ENCODE measurements around the gene CD1C.
"Not testable (repeated sequence)": the region's sequence is repeated elsewhere in the genome, so short reads cannot be mapped to it uniquely, and the experiment has no call there.

CD1C gene

DNA sequence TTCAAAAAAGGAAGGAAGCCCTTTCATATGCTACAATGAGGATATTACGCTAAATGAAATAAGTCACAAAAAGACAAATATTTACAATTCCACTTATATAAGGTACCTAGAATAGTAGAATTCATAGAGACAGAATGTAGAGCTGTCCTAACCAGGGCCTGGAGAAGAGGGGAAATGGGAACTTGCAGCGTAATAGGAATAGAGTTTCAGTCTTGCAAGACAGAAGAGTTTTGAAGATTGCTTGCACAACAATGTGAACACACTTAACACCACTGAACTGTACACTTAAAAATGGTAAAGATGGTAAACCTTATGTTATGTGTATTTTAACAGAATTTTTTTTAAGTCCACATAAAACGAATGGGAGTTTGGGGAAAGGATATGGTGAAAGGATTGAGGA lies 38.7 kb downstream of the CD1C start:
- no peak for DNase-seq (ENCODE audit: low spot score)

DNA sequence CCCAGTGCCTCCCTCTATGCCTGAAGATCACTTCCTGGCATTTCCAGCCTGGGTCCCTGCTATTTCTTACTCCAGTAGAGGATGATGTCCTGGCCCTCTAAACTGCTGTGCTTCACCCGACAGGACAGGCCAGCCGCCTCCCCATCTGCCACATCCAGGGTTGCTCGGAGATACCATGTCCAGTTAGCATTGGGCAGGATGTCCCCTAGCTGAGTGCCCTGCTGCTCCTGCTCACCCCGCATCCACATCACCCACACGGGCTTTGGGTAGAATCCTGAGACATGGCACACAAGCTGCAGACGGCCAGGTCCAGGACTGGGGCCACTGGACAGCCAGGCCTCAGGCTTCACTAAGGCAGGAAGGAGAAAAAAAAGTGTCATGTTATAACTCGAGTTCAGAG lies 39.6 kb downstream of the CD1C start:
- no peak for DNase-seq (ENCODE audit: low spot score)

DNA sequence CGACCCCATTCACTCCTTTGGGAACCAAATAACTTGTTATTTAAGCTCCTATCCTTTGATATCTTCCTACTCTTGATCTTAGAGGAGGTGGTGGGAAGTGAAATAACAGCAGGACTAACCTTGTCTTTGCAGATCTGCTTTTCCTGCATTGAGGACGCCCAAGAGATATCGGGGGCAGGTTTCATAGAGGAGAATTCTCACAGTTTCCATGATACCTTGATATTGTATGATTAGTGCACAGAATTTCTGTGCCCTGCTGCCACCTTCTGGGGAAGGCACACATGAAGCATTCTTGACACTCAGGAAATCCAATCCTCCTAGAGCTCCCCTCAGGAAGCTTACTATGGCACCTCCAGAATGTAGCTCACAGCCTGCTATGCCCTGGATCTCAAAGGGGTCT lies 40.0 kb downstream of the CD1C start:
- peak; percentile 56 for DNase-seq (ENCODE audit: low spot score)

DNA sequence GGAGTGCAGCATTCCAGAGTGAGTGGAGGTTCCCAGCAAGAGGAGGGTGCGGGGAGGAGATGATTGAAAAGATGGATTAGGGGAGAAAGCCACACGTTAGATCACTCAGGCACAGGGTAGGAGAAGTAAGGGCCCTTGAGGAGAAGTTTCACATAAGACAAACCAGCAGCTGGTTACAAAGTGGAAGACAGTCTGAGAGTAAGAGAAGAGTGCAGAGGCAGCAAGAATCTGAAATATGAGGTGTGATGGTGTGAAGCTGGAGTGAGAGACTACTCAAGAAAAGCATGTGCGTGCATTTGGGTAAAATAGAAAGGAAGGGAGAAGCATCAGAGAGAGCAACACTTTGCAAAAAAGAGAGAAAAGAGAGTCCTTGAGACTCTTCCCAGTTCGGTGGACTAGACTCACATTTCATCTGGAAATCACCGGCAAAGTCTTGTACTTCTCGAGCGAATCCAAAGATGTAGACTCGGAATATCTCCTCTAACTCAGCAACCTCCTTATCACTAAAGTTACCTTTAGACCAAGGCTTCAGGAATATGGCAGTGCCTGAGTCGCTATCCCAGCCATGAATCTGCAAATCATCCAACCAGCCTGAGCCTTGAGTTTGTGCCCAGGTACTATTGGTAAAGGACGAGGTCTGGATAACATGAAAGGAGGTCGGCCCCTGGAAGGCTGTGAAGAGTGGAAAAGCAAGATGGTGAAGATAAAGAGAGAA lies 40.8 kb downstream of the CD1C start:
- DNase-seq (ENCODE audit: low spot score) = no peak

DNA sequence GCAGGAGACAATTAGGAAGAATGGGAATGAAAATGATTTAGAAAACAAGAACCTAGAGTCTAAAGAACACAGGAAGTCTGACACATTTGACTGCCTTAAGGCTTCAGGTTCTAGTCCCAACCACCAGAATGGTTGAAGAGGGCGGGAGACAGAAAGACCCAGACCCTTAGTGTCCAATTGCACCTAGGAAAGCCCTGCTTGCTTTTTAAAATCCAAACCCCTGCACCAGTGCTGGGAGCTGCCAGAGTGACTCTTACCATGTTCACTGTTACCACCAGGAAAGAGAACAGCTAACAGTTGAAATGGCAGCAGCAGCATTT lies 41.3 kb downstream of the CD1C start:
- DNase-seq (ENCODE audit: low spot score) = no peak

DNA sequence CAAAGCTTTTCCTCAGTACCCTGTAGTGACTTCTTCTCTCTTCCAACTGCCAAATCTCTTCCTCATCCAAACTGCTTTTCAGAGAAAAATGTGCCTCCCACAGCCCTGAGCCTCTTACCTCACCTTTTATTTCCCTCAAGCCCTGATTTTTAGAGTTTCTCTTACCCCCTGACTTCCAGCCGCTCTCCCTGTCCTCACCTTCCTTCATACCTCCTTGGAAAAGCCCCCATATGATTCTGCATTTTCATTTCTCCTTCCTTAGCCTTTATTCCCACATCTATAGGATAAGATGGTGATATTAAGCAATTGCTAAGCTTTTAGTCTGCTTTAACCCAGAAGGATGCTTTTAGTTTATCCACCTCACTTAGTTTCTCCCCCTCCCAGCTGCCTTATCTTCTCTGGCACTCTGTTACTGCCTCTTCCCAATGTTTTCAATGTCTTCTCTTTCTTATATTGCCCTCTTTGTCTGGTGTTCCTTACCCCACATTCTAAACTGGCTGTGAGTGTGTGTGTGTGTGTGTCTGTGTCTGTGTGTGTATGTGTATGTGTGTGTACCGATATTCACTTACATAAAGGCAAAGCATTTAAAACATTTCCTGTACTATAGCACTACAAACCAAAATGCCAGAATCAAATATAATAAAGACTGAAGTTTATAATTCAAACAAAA lies 41.9 kb downstream of the CD1C start, which contains the start of gene CD1B:
Gene CD1B (minus strand): TSS at position 51 of the 670 bp plus-strand sequence. CDS start 108 bp downstream, outside the sequence.
- DNase-seq (ENCODE audit: low spot score) = no peak

DNA sequence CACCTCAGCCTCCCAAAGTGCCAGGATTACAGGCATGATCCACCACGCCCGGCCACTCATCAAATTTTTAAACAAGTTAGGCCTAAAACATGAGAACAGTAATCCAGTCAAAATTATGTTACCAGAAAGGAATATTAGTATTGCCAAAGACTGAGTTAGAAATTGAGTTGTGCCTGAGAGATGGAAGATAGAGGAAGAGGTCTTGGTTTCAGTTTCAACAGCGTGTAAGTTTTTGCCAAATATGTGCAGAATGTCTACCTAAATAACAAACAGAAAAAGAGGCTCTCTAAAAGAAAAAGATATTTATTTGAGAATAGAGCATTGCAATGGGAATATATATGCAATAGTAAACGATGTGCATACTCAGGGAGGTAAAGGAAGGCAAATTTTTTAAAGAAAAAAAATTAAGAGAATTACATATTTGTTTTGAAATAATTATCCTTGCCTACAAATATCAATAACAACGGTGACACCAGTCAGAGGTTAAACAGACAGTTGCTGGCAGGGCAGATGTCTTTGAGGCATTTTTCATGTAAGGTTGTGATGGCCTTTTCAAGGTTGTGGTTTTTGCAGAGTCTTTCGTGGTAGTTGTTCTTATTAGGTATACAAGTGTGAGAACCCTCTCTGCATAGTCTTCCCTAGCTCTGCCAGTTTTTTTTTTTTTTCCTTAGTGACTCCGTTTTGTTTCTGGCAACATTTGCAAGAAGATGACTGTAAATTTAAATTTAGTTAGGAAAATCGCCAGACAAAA lies 43.9 kb downstream of the CD1C start:
- DNase-seq (ENCODE audit: low spot score) = no peak

DNA sequence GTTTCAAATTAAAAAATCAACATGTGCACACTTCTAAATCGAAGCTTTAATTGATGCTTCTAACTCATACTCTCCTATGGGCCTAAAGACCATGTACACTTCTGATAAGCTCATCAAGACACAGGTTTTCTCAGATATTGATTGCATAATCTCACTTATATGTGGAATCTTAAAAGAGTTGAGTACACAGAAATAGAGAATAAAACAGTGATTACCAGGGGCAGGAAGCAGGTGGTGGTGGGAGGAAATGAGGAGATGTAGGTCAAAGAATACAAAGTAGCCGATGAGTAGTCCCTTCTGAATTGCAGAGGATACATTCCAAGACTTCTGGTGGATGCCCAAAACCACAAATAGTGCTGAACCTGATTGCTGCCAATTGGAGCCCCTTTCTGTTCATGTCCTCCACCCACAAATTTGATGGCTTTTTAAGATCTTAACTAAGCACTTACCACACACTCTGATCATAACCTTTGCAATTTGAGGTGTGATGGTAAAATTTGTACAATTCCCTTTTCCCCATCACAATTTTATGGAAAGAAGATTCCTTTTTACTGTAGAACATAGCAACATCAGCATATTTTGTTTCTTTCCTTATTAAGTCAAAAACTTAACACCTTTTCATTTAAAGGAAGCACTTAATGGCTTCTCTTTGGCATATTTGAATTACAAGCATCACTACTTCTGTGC lies 44.9 kb downstream of the CD1C start:
- no peak for DNase-seq (ENCODE audit: low spot score)

DNA sequence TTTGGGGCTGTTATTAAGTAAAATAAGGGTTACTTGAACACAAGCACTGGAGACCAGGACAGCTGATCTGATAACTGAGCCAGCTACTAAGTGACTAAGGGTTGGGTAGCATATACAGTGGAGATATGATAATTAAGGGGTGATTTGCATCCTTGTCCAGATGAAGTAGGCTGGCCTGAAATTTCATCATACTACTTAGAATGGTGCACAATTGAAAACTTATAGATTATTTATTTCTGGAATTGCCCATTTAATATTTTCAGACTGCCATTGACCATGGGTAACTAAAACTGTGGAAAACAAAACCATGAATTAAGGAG lies 45.5 kb downstream of the CD1C start:
- DNase-seq (ENCODE audit: low spot score) = no peak

DNA sequence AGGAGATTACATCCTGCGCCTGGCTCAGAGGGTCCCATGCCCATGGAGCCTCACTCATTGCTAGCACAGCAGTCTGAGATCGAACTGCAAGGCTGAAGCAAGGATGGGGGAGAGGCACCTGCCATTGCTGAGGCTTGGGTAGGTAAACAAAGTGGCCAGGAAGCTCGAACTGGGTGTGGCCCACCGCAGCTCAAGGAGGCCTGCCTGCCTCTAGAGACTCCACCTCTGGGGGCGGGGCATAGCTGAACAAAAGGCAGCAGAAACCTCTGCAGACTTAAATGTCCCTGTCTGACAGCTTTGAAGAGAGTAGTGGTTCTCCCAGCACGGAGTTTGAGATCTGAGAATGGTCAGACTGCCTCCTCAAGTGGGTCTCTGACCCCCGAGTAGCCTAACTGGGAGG lies 46.7 kb downstream of the CD1C start:
- DNase-seq (ENCODE audit: low spot score) = not testable (repeated sequence)

Measured in germinal center (tissue), 1 donor.